Renal pelvis (tissue), 3 donors: Measurements from ENCODE around the gene OTOA. TPM values are rescaled to one million over a fixed set of nuclear protein-coding genes. Genes with fewer than 3 reads are reported as not detected.

Experiments
- polyA plus RNA-seq, 3 donors: library from polyadenylated mRNA; unstranded; fragments of 120-200 nt; gene quantifications; one replicate each; pipeline ENCODE4 v1.2.1, GENCODE V29; 2013; ENCODE audit not compliant: insufficient read length in 3 of 3

OTOA gene
- polyA plus RNA-seq, 3 donors: 0.09 to 0.21 (median 0.14) TPM

Other genes starting within 250 kb of the OTOA start
- 100 to 1,000 TPM; 227 to 256 (median 243) TPM for gene METTL9, start 64.4 kb upstream of the OTOA start, polyA plus RNA-seq
- 1 to 10 TPM; 2.9 to 8.4 (median 7.9) TPM for gene IGSF6, start 11.4 kb upstream of the OTOA start, polyA plus RNA-seq
- gene NPIPB4, start 193.8 kb downstream of the OTOA start, polyA plus RNA-seq: 100 to 1,000 TPM in 2 of 3 donors, 10 to 100 TPM in 1; 42.7 to 254 (median 201) TPM